ENCODE data around the gene JAG2.

Gene JAG2

GRCh38 chr14:105203057-105203531, 34.5 kb upstream of the JAG2 start:
- peak; percentile 73 for DNase-seq (ENCODE audit: low spot score)

- no peak for DNase-seq (ENCODE audit: low spot score)
Observed at GRCh38 chr14:105201925-105202513, 33.4 kb upstream of the JAG2 start.

DNA sequence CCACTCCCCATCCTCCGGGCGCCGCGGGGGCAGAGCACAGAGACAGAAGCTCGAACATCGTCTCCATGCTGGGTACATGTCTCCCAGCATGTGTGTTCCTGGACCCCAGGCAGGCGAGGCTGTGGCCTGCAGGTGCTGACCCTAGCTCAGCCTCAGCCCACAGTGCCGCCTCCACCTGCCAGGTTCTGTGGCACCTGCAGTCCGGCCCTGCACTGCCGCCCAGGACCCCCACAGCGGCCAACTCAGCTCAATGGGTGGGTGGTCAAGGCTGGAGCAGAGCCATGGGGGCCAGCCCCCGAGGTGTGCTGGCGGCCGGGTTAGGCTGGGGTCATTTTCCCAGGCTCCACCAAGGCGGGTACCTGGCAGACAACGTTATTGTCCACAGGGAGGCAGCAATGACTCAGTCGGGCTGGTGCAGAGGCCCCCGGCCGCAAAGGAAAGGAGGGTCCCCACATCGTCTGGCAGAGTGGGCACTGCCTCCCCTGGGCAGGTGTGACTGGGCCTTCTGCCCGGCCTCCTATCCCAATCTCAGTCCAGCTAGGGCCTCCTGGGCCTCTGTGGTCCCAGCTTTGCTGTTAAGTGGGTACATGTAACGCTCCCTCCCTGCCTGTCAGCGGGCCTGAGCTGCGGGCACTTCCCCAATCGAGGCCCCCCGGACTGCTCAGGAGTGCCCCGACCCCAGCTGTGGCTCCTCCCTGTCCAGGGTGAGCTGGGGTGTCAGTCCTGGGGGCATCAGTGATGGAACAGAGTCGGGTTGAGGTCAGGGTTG, 32.8 kb upstream of the JAG2 start:
- no peak for DNase-seq (ENCODE audit: low spot score)

GRCh38 chr14:105200641-105201040, 32.1 kb upstream of the JAG2 start:
- no peak for DNase-seq (ENCODE audit: low spot score)

- DNase-seq (ENCODE audit: low spot score): no peak
Observed at GRCh38 chr14:105200074-105200473, 31.5 kb upstream of the JAG2 start.

GRCh38 chr14:105199093-105199492, 30.5 kb upstream of the JAG2 start:
- no peak for DNase-seq (ENCODE audit: low spot score)

GRCh38 chr14:105198588-105198987, 30.0 kb upstream of the JAG2 start:
- DNase-seq (ENCODE audit: low spot score): no peak

DNA sequence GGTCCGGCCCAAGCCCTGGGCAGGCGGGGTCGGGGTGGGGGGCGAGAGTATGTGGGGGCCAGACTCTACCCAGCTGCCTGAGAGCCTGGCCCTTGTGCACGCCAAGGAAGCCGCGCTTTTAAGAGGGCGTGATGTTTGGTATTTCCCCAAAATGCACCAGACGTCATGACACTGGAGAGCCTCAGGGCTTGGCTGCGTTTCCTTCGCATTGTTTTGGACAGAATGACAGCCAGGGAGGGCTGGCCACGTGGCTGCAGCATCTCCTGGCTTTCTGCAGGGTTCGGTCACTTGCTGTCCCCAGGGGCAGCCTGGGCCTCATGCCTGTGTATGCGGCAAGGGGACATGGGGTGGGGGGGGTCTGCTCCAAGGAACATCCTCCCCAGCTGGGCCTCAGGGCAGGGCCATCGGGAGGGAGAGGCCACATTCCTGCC, 28.6 kb upstream of the JAG2 start:
- no peak for DNase-seq (ENCODE audit: low spot score)

- no peak for DNase-seq (ENCODE audit: low spot score)
Observed at GRCh38 chr14:105196265-105196960, 27.8 kb upstream of the JAG2 start.

- no peak for DNase-seq (ENCODE audit: low spot score)
Observed at GRCh38 chr14:105195522-105196264, 27.1 kb upstream of the JAG2 start.

DNA sequence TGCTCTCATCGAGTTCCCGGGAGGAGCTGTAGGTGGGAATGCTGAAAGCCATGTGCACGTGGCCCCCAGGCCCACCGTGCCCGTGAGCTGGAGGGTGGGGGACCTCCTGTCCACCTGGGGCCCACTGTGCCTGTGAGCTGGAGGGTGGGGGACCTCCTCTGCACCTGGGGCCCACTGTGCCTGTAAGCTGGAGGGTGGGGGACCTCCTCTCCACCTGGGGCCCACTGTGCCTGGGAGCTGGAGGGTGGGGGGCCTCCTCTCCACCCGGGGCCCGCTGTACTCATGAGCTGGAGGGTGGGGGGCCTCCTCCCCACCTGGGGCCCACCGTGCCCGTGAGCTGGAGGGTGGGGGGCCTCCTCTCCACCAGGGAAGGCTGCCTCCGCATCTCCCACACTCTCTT, 26.5 kb upstream of the JAG2 start:
- no peak for DNase-seq (ENCODE audit: low spot score)

DNA sequence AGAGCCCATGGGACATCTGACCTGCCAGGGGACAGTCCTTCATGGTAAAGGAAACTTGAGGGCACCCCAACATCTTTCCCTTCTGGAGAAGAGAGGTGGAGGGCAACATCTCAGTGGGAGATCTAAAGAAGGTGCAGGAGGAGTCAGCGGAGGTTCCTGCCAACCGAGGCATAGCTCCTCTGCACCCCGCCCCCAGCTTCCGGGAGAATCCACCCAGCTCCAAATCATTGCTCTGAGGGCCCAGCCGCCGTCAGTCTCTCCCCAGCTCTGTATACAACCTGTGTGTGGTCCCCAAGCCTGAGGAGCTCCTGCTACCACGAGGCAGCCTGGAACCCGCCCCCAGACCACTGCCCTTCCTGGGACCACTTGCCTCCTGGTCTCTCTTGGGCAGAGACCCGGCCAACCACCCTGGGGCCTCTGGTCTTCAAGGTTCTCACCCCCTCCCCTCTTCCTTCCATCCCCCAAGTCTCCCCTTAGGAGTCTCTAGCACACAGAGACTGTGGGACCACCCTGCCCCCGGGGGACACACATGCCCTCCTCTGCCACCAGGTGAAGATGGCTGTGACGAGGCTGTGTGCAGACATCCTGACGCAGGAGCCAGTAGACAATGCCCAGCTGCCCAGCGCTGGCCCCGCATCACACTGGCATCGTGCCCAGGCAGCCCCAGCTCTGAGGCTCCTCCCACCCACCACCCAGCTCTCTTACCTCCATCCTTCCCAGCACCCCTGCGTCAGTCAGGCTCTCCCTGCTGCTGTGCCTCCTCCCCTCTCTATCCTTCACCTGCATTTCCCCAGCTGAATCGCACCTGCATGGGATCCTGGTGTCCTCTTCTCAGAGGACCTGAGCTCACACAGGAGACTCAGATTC, 25.6 kb upstream of the JAG2 start:
- no peak for DNase-seq (ENCODE audit: low spot score)

DNA sequence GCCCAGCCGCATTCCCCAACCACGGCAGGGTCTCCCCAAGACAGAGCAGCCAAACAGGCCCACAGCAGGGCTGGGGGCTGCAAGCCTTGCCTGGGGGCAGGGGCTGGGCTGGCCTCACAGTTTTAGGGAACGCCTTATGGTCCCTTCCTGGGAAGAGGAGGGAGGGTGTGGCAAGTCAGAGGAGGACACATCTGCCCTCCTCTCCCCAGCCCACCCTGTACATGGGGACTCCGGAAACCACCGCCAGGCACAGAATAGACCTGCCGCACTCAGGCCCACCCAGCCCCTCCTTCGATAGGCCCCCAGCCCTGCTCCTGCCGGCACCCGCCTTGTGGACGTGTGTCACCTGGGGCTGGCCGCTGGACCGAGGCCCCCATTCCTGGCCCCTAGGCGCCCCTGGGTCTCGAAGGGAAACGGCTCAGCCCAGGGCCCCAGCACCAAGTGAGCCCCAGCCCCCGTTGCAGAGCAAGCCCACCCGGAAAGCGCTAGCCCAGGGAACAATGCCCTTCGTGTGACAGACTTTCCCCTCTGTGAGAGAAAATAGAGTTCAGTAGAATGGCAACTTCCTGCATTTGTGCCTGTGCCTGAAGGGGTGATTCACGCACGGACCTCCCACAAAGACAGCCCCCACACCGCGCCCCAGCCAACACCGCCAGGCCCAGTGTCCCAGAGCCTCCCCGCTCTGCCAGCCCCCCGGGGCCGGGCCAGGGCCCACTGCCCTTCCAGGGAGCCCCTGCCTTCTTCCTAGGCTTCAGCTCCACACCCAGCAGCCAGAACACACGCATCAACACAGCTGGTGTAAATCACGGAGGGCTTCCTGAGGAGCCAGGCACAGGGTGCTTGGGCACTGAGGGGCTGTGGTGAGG, 24.5 kb upstream of the JAG2 start:
- no peak for DNase-seq (ENCODE audit: low spot score)

GRCh38 chr14:105187935-105188524, 19.5 kb upstream of the JAG2 start:
- DNase-seq (ENCODE audit: low spot score): no peak

DNA sequence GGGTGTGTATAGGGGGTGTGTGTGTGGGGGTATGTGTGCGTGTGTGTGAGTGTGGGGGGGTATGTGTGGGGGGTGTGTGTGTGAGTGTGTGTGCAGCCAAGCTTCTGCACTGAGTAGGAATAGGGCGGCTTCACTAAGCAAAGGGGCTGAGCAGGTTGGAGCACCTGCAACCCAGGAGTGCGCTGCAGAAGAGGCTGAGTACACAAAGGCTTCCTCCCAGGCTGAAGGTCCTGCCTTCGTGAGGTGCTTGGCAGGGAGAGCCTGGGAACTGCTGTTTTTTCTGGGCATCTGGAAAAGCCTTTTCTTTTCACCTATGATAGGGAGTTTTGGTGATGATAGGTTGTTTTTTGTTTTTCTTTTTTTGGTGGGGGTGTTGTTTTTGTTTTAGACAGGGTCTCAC, 18.5 kb upstream of the JAG2 start:
- DNase-seq (ENCODE audit: low spot score): no peak

DNA sequence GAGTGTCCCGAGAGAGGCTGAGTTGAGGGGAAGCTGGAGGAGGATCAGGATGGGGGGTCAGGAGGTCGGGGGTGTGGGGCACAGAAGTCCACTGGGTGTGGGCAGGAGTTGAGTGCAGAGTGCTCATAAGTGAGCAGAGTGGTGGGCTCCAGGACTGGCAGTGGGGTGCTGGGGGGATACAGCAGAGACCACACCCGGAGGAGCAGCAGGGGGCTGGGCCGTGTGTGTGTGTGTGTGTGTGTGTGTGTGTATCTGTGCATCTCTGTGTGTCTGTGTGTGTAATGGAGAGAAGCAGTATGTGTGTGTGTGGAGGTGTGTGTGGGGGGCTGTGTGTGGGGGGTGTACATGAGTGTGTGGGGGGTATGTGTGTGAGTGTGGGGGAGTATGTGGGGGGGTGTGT, 17.4 kb upstream of the JAG2 start:
- no peak for DNase-seq (ENCODE audit: low spot score)

GRCh38 chr14:105185001-105185400, 16.4 kb upstream of the JAG2 start:
- DNase-seq (ENCODE audit: low spot score): no peak

GRCh38 chr14:105184461-105184860, 15.9 kb upstream of the JAG2 start:
- DNase-seq (ENCODE audit: low spot score): no peak

- no peak for DNase-seq (ENCODE audit: low spot score)
Observed at GRCh38 chr14:105182296-105183020, 13.9 kb upstream of the JAG2 start.

All from germinal center (tissue), 1 donor.